Endothelial cell of umbilical vein (primary cell): Measurements from ENCODE around the gene ST3GAL5. TPM values are rescaled to one million over a fixed set of nuclear protein-coding genes. Genes with fewer than 3 reads are reported as not detected.

Source experiments
- BruUV-seq: library from RNA; stranded (reverse); fragments of 400-500 nt; replicated peaks from 2 replicates; lab custom pipeline; 2021; lab: Mats Ljungman, UMichigan
- CTCF ChIA-PET: fragments of 300-600, 350-600 bp; sonication (Branson Sonifier 250); formaldehyde crosslinking; loops from one replicate; lab custom pipeline; 2021; ENCODE audit warnings: antibody characterized with exemption, inconsistent platforms; lab: Charles Lee
- POLR2A ChIA-PET: fragments of 300-600, 350-600 bp; sonication (Branson Sonifier 250); formaldehyde crosslinking; loops from one replicate; lab custom pipeline; 2021; ENCODE audit warnings: antibody characterized with exemption, inconsistent platforms; lab: Charles Lee
- DNase-seq: peaks from one replicate; pipeline ENCODE4 v3.0.0-alpha.2; 2011; ENCODE audit warnings: low read depth, low spot score
- FAIRE-seq: peaks from 2 replicates; lab custom pipeline; 2011; peaks lifted over from hg19 to GRCh38; lab: Jason Lieb, UNC
- H2AFZ ChIP-seq: 2 replicates; pipeline ENCODE4 v1.6.0; 2012; ENCODE audit warnings: low read depth, low read length, control low read depth, inconsistent platforms
- H3K27ac ChIP-seq: 2 replicates; pipeline ENCODE4 v1.5.1; 2011; ENCODE audit warnings: low read depth, mild to moderate bottlenecking, control low read depth, low read length, moderate library complexity; ENCODE audit not compliant: insufficient read depth
- H3K27me3 ChIP-seq, 2 experiments: 2 replicates each; pipeline versions ENCODE4 v1.6.0 to v1.6.1; 2011; ENCODE audit warnings: low read length in 2 of 2, mixed read lengths in 1 of 2; ENCODE audit not compliant: control insufficient read depth in 2 of 2, insufficient read depth in 2 of 2
- H3K36me3 ChIP-seq, 2 experiments: 2 replicates in 1 of 2; 3 replicates in 1 of 2; pipeline ENCODE4 v1.5.1; 2011; ENCODE audit warnings: low read length in 2 of 2, mild to moderate bottlenecking in 1 of 2, moderate library complexity in 1 of 2; ENCODE audit not compliant: control insufficient read depth in 2 of 2, insufficient read depth in 2 of 2; ENCODE audit errors: extremely low read depth in 1 of 2
- H3K4me1 ChIP-seq: 3 replicates; pipeline ENCODE4 v1.5.1; 2011; ENCODE audit warnings: mild to moderate bottlenecking, low read length; ENCODE audit not compliant: control insufficient read depth, insufficient read depth; ENCODE audit errors: extremely low read depth
- H3K4me2 ChIP-seq: 2 replicates; pipeline ENCODE4 v1.6.1; 2011; ENCODE audit warnings: low read length, control low read depth, mixed read lengths; ENCODE audit not compliant: insufficient read depth
- H3K4me3 ChIP-seq, 3 experiments: fragments of 200-600 bp in 1 of 3; sonication (generic), shearing (Covaris generic) in 1 of 3; replicated peaks in 1 of 3; 2 replicates each; pipeline ENCODE4 v1.5.1; 2011 to 2016; ENCODE audit warnings: control low read depth in 3 of 3, low read length in 3 of 3, mild to moderate bottlenecking in 2 of 3, inconsistent platforms in 1 of 3, low read depth in 1 of 3, moderate library complexity in 1 of 3; ENCODE audit not compliant: insufficient read depth in 1 of 3
- H3K79me2 ChIP-seq: 2 replicates; pipeline ENCODE4 v1.6.0; 2012; ENCODE audit warnings: low read length, inconsistent platforms; ENCODE audit not compliant: control insufficient read depth, insufficient read depth
- H3K9ac ChIP-seq: replicated peaks from 2 replicates; pipeline ENCODE3; 2011; ENCODE audit warnings: low read length, control low read depth; ENCODE audit not compliant: insufficient read depth; ENCODE audit errors: extremely low read depth
- H3K9me1 ChIP-seq: replicated peaks from 3 replicates; pipeline ENCODE4 v1.6.0; 2011; ENCODE audit warnings: mild to moderate bottlenecking, low read length; ENCODE audit not compliant: control insufficient read depth, insufficient read depth; ENCODE audit errors: extremely low read depth
- H3K9me3 ChIP-seq: replicated peaks from 2 replicates; pipeline ENCODE4 v1.5.1; 2012; ENCODE audit warnings: low read length, inconsistent platforms; ENCODE audit not compliant: control insufficient read depth, insufficient read depth
- H4K20me1 ChIP-seq: replicated peaks from 2 replicates; pipeline ENCODE3; 2011; ENCODE audit warnings: mild to moderate bottlenecking, low read length; ENCODE audit not compliant: control insufficient read depth, insufficient read depth; ENCODE audit errors: extremely low read depth
- CTCF ChIP-seq, 2 donors: IDR thresholded peaks; 1 replicate in 1 of 2; 2 replicates in 1 of 2; pipeline ENCODE4 v1.5.1; 2011; ENCODE audit warnings: low read length in 2 of 2, mild to moderate bottlenecking in 2 of 2, moderate library complexity in 2 of 2, control low read depth in 1 of 2, inconsistent platforms in 1 of 2, low read depth in 1 of 2; ENCODE audit not compliant: insufficient read depth in 1 of 2; ENCODE audit errors: extremely low read depth in 1 of 2
- EZH2 ChIP-seq: IDR thresholded peaks from 2 replicates; pipeline ENCODE4 v1.6.1; 2012; ENCODE audit warnings: borderline replicate concordance, low read depth, mild to moderate bottlenecking, moderate library complexity, low read length, inconsistent platforms; ENCODE audit not compliant: severe bottlenecking
- FOS ChIP-seq: IDR thresholded peaks from 2 replicates; pipeline ENCODE4 v1.6.1; 2011; ENCODE audit warnings: mild to moderate bottlenecking, low read length, moderate library complexity, borderline replicate concordance; ENCODE audit not compliant: insufficient read depth
- GATA2 ChIP-seq: IDR thresholded peaks from 2 replicates; pipeline ENCODE4 v1.7.0; 2011; ENCODE audit warnings: low read depth, mild to moderate bottlenecking, moderate library complexity, mixed read lengths, low read length; ENCODE audit not compliant: insufficient read length, insufficient read depth
- JUN ChIP-seq: IDR thresholded peaks from 2 replicates; pipeline ENCODE4 v1.6.1; 2011; ENCODE audit warnings: borderline replicate concordance, low read depth; ENCODE audit not compliant: insufficient read length, insufficient read depth
- MAX ChIP-seq: IDR thresholded peaks from 2 replicates; pipeline ENCODE4 v1.6.1; 2011; ENCODE audit not compliant: insufficient read depth, insufficient read length
- MYC ChIP-seq: IDR thresholded peaks from one replicate; pipeline ENCODE4 v1.6.1; 2011; ENCODE audit warnings: mild to moderate bottlenecking, low read depth, low read length
- POLR2A ChIP-seq: IDR thresholded peaks from 2 replicates; pipeline ENCODE4 v1.6.1; 2012; ENCODE audit warnings: low read depth, mild to moderate bottlenecking, control low read depth, low read length
- POLR2AphosphoS5 ChIP-seq: IDR thresholded peaks from 2 replicates; pipeline ENCODE4 v1.6.1; 2012; ENCODE audit warnings: low read depth, mild to moderate bottlenecking, control low read depth, low read length, moderate library complexity; ENCODE audit not compliant: insufficient read depth
- dilution Hi-C: fragments of 300-500 bp; cut with MboI; formaldehyde crosslinking; loops from one replicate; pipeline ENCODE4 v1.15.0; 2019; ENCODE audit warnings: low sequenced_read_pairs; ENCODE audit not compliant: extremely low pct_ligation_motif_present
- intact Hi-C: fragments of 100-400 bp; cut with micrococcal nuclease; formaldehyde crosslinking; loops from one replicate; pipeline ENCODE4 v1.10.0; 2022
- polyA plus RNA-seq, 4 experiments: library from polyadenylated mRNA; depleted of rRNA in 3 of 4; stranded (reverse) in 3 of 4; unstranded in 1 of 4; fragments of >200 nt; gene quantifications; 2 replicates each; pipeline versions ENCODE4 v1.2.1 to v1.2.3, GENCODE V29; 2011 to 2012; ENCODE audit warnings: missing spikeins in 1 of 4
- total RNA-seq: library from RNA; stranded (reverse); gene quantifications from 2 replicates; pipeline ENCODE4 v1.2.3, GENCODE V29; 2021

Gene ST3GAL5
- total and polyA plus RNA-seq, 2 donors (not counting 3 experiments of a cell fraction or from before 2014, with no cell fraction given) = 9.5 to 16.0 TPM

GRCh38 chr2:85854166-85854509 is 34.7 kb downstream of the ST3GAL5 start:
- intact Hi-C loops = no loop called here
- no TSS peak for BruUV-seq

More at GRCh38 chr2:85854166-85854509, 34.7 kb downstream of the ST3GAL5 start:
- Histone ChIP-seq H3K4me1 (peaks cover 11% of the 10 kb centered on the region), H3K27me3 (no peaks in the 10 kb centered on the region), H3K4me3 (no peak overlapping the region), H4K20me1 (no peaks in the 10 kb centered on the region), H3K9me1 (no peaks in the 10 kb centered on the region), H3K79me2 (no peaks in the 10 kb centered on the region), H3K36me3 (no peaks in the 10 kb centered on the region), H3K4me2 (peak overlapping the region; percentile 60), H3K9me3 (no peaks in the 10 kb centered on the region), H2AFZ (peak overlapping the region; percentile 49), H3K9ac (no peak overlapping the region), H3K27ac (no peak overlapping the region)
- dilution Hi-C loops = no loop called here
- DNase-seq = peak; percentile 36
- TF ChIP-seq MYC (no peak), GATA2 (no peak), CTCF (IDR thresholded peaks at IDR 0.05; ENCODE audit: extremely low read depth in 1 of 2, insufficient read depth in 1 of 2, low read depth in 1 of 2, low read length in 2 of 2) (no peak), FOS (no peak), EZH2 (no peak), POLR2AphosphoS5 (no peak), MAX (no peak), POLR2A (no peak), JUN (no peak)
- ChIA-PET CTCF (interaction anchor here (1.5 to 2.3 kb wide), 2 partner anchors 26 to 183 kb away, joined by 4 to 11 read pairs; no protein-coding TSS in a partner anchor), POLR2A (no interaction called here)
- FAIRE-seq = peak; percentile 21
